Coronary artery (tissue), 2 donors: ENCODE results near the gene NECTIN3.
A peak's percentile ranks its signal among the peaks of the same experiment; 100 is the strongest.

ENCODE experiments used
- DNase-seq: peaks from one replicate; pipeline ENCODE4 v3.0.0-alpha.2; 2017; ENCODE audit warnings: low spot score
- H3K27ac ChIP-seq, 2 donors: fragments of 200-600 bp; sonication (generic); one replicate each; pipeline ENCODE4 v1.5.1; 2016 to 2019
- H3K4me3 ChIP-seq: fragments of 200-600 bp; sonication (generic); 2 replicates; pipeline ENCODE4 v1.5.1; 2016; ENCODE audit warnings: mild to moderate bottlenecking, moderate library complexity
- TF ChIP-seq, protein P1 (sequence below): fragments of 200-600 bp; sonication (generic); IDR thresholded peaks from one replicate; pipeline ENCODE4 v1.5.1; 2019; ENCODE audit warnings: antibody characterized with exemption

Gene NECTIN3

DNA sequence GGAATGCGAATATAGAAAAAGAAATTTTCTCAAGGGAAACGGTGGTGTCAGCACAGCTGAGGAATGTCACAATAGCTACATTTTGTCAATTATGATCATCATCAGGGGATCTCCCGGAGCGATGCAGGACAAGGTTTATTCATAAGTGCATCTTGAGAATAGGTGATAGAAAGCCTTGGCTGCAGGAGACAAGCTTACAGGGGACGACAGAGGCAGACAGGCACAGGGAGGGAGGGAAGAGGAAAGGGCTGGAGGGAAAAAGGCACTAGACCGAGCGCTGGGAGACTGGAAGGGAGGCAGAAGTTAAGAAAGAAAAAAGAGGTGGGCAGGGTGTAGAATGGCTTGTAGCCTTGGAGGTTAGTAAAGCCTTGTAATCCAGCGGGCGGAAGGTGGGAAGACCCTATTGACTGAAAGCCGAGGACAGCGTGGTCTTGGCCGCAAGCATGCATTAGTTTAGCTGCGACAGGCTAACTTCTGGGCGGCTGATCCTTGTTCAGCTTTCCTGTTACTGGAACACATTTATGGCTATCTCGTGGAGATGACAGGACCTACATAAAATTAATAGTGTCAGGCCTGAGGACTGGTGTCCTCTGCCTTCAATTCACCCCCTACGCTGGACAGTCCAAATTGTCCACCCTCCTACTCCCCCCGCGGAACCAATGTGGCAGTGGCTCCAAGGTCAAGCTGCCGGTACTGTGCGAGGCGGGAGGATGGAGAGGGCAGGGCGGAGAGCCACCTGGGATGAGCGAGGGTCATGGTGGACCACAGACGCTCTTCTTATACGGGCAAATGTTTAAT, 1.4 kb upstream of the NECTIN3 start:
- Histone ChIP-seq H3K4me3 (peak overlapping the region; percentile 98), H3K27ac (peak overlapping the region; percentile 95 to 99)
- DNase-seq, result no peak
- TF ChIP-seq, protein P1, sequence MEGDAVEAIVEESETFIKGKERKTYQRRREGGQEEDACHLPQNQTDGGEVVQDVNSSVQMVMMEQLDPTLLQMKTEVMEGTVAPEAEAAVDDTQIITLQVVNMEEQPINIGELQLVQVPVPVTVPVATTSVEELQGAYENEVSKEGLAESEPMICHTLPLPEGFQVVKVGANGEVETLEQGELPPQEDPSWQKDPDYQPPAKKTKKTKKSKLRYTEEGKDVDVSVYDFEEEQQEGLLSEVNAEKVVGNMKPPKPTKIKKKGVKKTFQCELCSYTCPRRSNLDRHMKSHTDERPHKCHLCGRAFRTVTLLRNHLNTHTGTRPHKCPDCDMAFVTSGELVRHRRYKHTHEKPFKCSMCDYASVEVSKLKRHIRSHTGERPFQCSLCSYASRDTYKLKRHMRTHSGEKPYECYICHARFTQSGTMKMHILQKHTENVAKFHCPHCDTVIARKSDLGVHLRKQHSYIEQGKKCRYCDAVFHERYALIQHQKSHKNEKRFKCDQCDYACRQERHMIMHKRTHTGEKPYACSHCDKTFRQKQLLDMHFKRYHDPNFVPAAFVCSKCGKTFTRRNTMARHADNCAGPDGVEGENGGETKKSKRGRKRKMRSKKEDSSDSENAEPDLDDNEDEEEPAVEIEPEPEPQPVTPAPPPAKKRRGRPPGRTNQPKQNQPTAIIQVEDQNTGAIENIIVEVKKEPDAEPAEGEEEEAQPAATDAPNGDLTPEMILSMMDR, result no peak

DNA sequence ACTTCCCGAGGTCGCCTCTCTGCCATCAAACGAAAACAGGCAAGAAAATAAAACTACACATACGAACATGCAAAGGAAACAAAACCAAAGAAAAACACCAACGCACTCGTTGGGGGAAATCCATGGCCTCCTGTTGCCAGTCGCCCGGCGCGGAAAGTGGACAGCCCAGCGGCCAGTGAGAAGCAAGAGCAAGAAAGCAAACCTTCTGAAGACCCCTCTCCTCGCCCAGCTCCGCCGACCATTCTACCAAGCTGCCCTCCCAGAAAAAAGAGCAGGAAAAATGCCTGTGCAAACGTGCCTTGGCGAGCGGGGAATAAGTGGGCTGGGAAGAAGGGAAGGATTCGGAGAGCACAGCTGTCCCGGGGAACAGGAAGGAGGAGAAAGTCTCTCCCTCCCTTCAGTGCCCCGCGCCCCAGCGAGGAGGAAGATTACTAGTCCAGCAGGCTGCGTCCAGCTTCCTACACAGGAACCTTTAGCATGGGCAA, 802 bp upstream of the NECTIN3 start:
- Histone ChIP-seq H3K4me3 (peak overlapping the region; percentile 98), H3K27ac (peak overlapping the region; percentile 95 to 99)
- TF ChIP-seq, protein P1, result no peak
- no peak for DNase-seq

DNA sequence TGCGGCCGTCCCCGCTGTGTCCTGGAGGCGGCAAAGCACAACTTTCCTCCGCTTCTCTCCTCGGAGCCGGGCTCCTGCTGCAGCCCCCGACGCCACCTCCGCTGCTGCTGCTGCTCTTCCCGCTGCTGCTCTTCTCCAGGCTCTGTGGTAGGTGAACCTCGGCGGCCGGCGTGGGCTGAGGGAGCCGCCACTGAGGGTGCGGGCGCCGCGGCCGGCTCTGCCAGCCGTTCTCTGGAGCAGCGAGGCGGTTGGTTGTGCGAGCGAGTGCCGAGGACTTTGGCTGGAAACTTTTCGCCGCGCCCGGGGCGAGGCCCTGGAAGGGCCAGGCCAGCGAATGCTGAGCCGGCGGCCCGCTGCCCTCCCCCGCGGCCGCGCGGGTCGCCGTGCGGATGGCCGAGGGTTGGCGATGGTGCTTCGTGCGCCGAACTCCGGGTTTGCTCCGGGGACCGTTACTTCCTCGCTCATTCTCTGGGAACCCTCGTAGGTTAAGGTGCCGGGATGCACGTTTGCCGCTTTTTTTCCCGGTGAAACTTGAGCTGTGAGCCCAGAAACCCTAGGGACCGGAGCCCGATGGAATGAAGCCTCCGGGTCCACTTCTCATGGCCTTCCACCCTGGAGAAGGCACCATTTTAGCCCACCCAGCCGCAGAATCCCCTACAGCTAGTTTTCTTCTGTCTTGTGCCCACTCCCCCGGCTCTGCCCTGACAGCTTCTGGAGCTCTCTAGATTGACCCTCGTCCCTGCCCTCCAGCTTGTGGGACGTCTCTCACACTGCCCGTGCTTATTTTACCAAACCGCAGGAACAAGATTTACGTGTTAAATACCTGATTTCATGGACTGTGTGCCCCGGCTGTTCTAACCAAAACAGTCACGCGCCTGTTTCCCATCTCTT, 660 bp downstream of the NECTIN3 start:
- TF ChIP-seq, protein P1, result no peak
- Histone ChIP-seq H3K4me3 (peak overlapping the region; percentile 98), H3K27ac (peak overlapping the region; percentile 95 to 99)
- DNase-seq, result peak; percentile 79

DNA sequence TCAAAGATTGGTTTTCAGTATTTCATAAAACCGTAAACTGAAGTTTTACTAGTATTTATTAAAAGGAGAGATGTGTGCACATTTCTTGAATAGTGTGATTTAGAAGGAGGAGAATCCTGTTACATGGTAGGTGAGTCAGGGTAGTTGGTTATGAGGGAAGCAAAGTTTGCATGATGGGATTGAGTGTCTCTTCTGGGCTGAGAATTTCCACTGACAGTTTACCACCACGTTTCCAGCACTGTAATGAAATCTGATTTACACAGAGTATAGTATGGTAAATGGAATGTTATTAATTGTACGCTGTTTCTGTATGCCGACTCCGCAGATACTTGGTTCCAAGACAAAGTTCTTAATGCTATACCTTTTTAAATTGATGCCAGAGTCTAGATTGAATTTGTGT, 1.6 kb downstream of the NECTIN3 start:
- H3K4me3 ChIP-seq, result peak overlapping the region; percentile 98
- no peak overlapping the region for H3K27ac ChIP-seq
- DNase-seq, result no peak
- TF ChIP-seq, protein P1, result no peak

DNA sequence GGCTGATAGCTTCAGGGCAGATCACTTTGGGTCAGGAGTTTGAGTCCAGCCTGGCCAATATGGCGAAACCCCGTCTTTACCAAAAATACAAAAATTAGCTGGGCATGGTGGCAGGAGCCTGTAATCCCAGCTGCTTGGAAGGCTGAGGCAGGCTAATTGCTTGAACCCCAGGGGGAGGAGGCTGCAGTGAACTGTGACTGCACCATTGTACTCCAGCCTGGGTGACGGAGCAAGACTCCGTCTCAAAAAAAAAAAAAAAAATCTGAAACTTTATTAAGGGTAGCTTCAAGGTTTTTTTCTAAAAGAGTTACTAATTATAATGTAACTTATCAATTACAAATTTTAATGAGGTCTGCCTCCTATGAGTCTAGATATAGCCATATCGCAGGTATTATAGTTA, 5.1 kb downstream of the NECTIN3 start:
- TF ChIP-seq, protein P1, result no peak
- Histone ChIP-seq H3K4me3 (no peak overlapping the region), H3K27ac (no peak overlapping the region)
- no peak for DNase-seq

DNA sequence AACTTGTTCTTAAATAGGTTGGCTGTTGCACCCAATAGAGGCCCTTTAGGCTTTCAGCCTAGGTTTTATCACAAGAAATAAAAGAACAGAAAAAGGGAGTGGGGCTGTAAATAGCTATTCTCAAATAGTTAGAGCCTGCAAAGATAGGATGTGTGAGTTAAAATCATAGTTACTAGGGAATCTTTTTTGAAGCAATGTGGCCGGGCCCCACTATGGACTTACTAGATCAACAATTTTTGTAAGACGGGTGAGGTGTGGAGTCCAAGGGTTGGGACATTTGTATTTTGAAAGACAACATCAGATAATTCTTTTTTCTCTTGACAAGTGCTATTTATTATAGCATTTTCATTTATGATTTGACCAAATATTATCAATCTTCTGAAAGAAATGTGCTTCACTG, 5.8 kb downstream of the NECTIN3 start:
- DNase-seq, result no peak

More for the DNA sequence above, 5.8 kb downstream of the NECTIN3 start:
- Histone ChIP-seq H3K4me3 (no peak overlapping the region), H3K27ac (no peak overlapping the region)
- TF ChIP-seq, protein P1, result no peak
